GM12874 (cell line): ENCODE data around the gene BLOC1S1.

Source experiments
- CTCF ChIP-seq: IDR thresholded peaks from 2 replicates; pipeline ENCODE4 v1.5.1; 2011; ENCODE audit warnings: low read depth, mild to moderate bottlenecking, control low read depth, low read length, moderate library complexity; ENCODE audit not compliant: insufficient read depth

The BLOC1S1 gene

GRCh38 chr12:55767156-55767555, 51.3 kb downstream of the BLOC1S1 start:
- no peak for TF ChIP-seq CTCF
